ENCODE results near the gene PLCH1.

GRCh38 chr3:155391104-155391503, 353.8 kb downstream of the PLCH1 start:
- no peak for TF ChIP-seq CTCF (IDR thresholded peaks at IDR 0.05)
- TF ChIP-seq POLR2A (IDR thresholded peaks at IDR 0.05) = no peak
